Suprapubic skin (tissue), 4 donors: ENCODE measurements around the gene LAMA5.

Experiments used
- EP300 ChIP-seq: sonication (generic); formaldehyde crosslinking; IDR thresholded peaks from one replicate; pipeline ENCODE4 v1.6.1; 2017; ENCODE audit warnings: antibody characterized with exemption
- POLR2A ChIP-seq, 2 donors: fragments of 450-650 bp; IDR thresholded peaks; one replicate each; pipeline ENCODE4 v1.6.1; 2017; ENCODE audit warnings: antibody characterized with exemption in 2 of 2, mild to moderate bottlenecking in 2 of 2, moderate library complexity in 2 of 2
- POLR2AphosphoS5 ChIP-seq, 3 donors: sonication (generic); formaldehyde crosslinking; IDR thresholded peaks; one replicate each; pipeline ENCODE4 v1.6.1; 2017; ENCODE audit warnings: antibody characterized with exemption in 3 of 3
- TF ChIP-seq, protein P1 (sequence below), 2 donors: fragments of 200-600 bp in 1 of 2; fragments of 450-650 bp in 1 of 2; sonication (generic) in 1 of 2; IDR thresholded peaks; one replicate each; pipeline ENCODE4 v1.5.1; 2016 to 2019; ENCODE audit warnings: antibody characterized with exemption in 2 of 2, mild to moderate bottlenecking in 1 of 2, moderate library complexity in 1 of 2

DNA sequence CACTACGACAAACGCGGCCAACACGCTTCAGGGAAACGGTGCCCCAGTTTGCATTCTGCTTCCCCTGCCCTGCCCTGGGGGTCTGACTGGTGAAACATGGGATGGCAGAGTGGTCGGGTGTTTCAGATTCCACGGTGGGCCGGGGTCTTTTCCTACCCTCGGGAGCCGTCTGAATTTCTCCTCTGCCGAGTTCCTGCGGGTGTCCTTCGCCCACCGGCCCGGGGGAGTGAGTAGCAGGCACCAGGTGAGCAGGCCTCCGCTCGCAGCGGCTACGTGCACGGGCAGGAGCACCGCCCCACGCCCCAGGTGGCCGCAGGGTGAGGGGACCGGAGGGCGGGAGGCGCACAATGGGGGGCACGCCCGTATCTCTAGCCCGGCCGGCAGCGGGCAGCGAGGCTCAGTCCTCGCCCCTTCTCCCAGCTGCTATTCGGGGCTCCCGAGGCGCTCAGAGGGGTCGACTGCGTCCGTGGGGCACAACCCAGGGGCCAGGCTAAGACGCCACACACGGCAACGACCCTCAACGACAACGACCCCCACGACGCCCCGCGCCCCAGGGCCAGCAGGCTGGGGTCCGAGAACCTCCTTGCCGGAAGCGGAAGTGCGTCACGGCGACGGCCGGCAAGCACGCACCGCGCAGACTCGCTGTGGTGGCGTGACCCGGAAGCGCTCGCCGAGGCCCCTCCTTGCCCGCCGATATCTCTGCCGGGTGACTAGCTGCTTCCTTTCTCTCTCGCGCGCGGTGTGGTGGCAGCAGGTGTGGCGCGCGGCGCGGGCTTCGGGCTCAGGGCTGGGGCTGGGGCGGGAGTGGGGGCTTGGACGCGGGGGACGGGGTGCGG lies 19.5 kb upstream of the LAMA5 start, which contains the start of gene RPS21:
- TF ChIP-seq, protein P1, sequence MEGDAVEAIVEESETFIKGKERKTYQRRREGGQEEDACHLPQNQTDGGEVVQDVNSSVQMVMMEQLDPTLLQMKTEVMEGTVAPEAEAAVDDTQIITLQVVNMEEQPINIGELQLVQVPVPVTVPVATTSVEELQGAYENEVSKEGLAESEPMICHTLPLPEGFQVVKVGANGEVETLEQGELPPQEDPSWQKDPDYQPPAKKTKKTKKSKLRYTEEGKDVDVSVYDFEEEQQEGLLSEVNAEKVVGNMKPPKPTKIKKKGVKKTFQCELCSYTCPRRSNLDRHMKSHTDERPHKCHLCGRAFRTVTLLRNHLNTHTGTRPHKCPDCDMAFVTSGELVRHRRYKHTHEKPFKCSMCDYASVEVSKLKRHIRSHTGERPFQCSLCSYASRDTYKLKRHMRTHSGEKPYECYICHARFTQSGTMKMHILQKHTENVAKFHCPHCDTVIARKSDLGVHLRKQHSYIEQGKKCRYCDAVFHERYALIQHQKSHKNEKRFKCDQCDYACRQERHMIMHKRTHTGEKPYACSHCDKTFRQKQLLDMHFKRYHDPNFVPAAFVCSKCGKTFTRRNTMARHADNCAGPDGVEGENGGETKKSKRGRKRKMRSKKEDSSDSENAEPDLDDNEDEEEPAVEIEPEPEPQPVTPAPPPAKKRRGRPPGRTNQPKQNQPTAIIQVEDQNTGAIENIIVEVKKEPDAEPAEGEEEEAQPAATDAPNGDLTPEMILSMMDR (IDR thresholded peaks at IDR 0.05): no peak
- no peak for TF ChIP-seq EP300
- TF ChIP-seq POLR2AphosphoS5 (IDR thresholded peaks at IDR 0.05): peak; percentile 75 to 90 (median 78)
- TF ChIP-seq POLR2A (IDR thresholded peaks at IDR 0.05): peak; percentile 32 to 59
